ENCODE results near the gene FOXP2. TPM values are rescaled to one million over a fixed set of nuclear protein-coding genes. Genes with fewer than 3 reads are reported as not detected.

Gene FOXP2
- total RNA-seq, 2 donors from 2014 or later, result 15.5 to 16.6 TPM

DNA sequence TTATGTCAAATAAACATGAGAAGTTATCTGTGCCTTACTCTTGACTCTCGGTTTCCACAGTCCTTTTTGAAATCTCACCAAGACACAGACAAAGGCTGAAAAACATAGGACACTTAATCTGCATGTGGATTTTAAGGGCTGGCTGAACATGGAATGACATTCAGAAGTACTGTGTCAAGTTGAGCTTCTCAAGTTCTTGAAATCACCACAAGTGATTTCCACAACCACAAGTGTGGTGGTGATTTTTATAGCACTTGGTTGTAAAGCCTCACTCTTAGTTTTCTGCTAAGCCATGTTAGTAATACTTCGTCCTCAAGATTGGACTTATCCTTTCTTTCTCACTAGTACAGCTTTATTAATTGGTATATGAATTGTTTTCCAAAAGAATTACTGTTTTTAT is 29.6 kb downstream of the FOXP2 start:
- ATAC-seq, result no peak
- H3K9me3 ChIP-seq, result no peaks in the 10 kb centered on the region
- WGBS, 2 donors, result 88 to 100% methylated on average over 2 of the region's 2 CpGs
- no peaks in the 10 kb centered on the region for H3K36me3 ChIP-seq (replicated peaks in 1 of 2; ENCODE audit: insufficient read depth in 1 of 2, low read depth in 2 of 2)
- intact Hi-C loops (cut with DNase I), result no loop called here
- TF ChIP-seq, protein P1, sequence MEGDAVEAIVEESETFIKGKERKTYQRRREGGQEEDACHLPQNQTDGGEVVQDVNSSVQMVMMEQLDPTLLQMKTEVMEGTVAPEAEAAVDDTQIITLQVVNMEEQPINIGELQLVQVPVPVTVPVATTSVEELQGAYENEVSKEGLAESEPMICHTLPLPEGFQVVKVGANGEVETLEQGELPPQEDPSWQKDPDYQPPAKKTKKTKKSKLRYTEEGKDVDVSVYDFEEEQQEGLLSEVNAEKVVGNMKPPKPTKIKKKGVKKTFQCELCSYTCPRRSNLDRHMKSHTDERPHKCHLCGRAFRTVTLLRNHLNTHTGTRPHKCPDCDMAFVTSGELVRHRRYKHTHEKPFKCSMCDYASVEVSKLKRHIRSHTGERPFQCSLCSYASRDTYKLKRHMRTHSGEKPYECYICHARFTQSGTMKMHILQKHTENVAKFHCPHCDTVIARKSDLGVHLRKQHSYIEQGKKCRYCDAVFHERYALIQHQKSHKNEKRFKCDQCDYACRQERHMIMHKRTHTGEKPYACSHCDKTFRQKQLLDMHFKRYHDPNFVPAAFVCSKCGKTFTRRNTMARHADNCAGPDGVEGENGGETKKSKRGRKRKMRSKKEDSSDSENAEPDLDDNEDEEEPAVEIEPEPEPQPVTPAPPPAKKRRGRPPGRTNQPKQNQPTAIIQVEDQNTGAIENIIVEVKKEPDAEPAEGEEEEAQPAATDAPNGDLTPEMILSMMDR (IDR thresholded peaks at IDR 0.05), result no peak
- no peak for TF ChIP-seq POLR2A (IDR thresholded peaks at IDR 0.05)
- no peak overlapping the region for H3K27ac ChIP-seq
- H3K4me3 ChIP-seq, result no peak overlapping the region
- DNase-seq, result no peak
- no peaks in the 10 kb centered on the region for H3K27me3 ChIP-seq
- no peaks in the 10 kb centered on the region for H3K4me1 ChIP-seq

DNA sequence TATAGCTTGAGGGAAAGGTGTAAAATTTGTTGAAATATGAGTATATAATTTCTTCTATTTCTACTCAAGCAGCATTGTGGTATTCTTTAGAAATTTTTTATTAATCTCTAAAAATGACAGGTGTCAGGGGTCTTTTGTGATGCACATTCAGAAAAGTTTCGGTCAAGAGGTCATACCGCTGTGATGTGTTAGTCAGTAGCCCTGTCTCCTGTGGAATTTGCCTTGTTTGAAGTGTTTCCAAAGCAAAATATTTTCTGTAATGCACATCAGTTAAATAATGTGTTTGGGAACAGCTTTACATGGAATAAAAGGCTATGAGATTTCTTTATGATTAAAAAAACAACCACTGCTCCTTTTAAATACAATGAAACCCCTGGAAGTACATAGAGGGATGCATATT is 35.8 kb downstream of the FOXP2 start:
- Histone ChIP-seq H3K36me3 (replicated peaks in 1 of 2; ENCODE audit: insufficient read depth in 1 of 2, low read depth in 2 of 2) (no peaks in the 10 kb centered on the region), H3K4me3 (no peak overlapping the region), H3K27me3 (no peaks in the 10 kb centered on the region), H3K27ac (no peak overlapping the region), H3K4me1 (peaks cover 7% of the 10 kb centered on the region), H3K9me3 (no peaks in the 10 kb centered on the region)
- ATAC-seq, result no peak
- 86 to 98% methylated on average over 2 of the region's 2 CpGs for WGBS, 2 donors
- DNase-seq, result no peak
- intact Hi-C loops (cut with DNase I), result no loop called here
- TF ChIP-seq POLR2A (IDR thresholded peaks at IDR 0.05), result no peak
- TF ChIP-seq, protein P1 (IDR thresholded peaks at IDR 0.05), result no peak

DNA sequence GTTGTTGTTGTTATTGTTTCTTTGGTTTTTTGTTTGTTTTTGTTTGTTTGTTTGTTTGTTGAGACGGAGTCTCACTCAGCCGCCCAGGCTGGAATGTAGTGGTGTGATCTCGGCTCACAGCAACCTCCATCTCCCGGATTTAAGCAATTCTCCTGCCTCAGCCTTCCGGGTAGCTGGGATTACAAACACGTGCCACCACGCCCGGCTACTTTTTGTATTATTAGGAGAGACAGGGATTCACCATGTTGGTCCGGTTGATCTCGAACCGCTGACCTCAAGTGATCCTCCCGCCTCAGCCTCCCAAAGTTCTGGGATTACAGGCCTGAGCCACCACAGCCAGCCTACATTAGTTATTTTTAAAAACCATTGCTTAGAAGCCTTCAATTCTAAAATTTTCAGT is 45.0 kb downstream of the FOXP2 start:
- ATAC-seq, result no peak
- intact Hi-C loops (cut with DNase I), result no loop called here
- TF ChIP-seq, protein P1 (IDR thresholded peaks at IDR 0.05), result no peak
- TF ChIP-seq POLR2A (IDR thresholded peaks at IDR 0.05), result no peak

DNA sequence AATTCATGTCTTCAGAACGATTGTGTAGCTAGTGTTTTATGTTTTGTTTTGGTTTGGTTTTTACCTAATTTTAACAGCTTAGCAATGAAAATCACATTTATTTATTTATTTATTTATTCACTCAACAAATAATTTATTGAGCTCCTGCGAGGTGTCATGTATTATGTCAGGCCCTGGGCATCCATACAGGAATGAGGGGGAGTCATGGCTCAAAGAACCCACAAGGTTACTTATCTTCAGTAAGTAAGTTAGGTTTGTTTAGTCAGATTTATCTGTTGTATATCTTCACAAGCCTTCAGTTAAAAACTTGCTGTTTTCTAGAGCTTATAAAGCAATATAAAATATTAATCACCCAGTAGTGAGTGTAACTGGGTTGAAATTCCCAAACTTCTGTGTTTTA is 45.4 kb downstream of the FOXP2 start:
- H3K4me1 ChIP-seq, result peaks cover 6% of the 10 kb centered on the region
- intact Hi-C loops (cut with DNase I), result no loop called here
- H3K36me3 ChIP-seq (replicated peaks in 1 of 2; ENCODE audit: insufficient read depth in 1 of 2, low read depth in 2 of 2), result no peaks in the 10 kb centered on the region
- no peak for DNase-seq
- no peak overlapping the region for H3K4me3 ChIP-seq
- no peak overlapping the region for H3K27ac ChIP-seq
- TF ChIP-seq, protein P1 (IDR thresholded peaks at IDR 0.05), result no peak
- TF ChIP-seq POLR2A (IDR thresholded peaks at IDR 0.05), result no peak
- no peaks in the 10 kb centered on the region for H3K27me3 ChIP-seq
- ATAC-seq, result no peak
- WGBS, 2 donors, result 69 to 75% methylated on average over 2 of the region's 2 CpGs
- no peaks in the 10 kb centered on the region for H3K9me3 ChIP-seq

More for the DNA sequence above, 45.0 kb downstream of the FOXP2 start:
- Histone ChIP-seq H3K27ac (no peak overlapping the region), H3K36me3 (replicated peaks in 1 of 2; ENCODE audit: insufficient read depth in 1 of 2, low read depth in 2 of 2) (no peaks in the 10 kb centered on the region), H3K9me3 (no peaks in the 10 kb centered on the region), H3K4me1 (peaks cover 6% of the 10 kb centered on the region), H3K4me3 (no peak overlapping the region), H3K27me3 (no peaks in the 10 kb centered on the region)
- WGBS, 2 donors, result 96% methylated on average over 12 of the region's 12 CpGs
- no peak for DNase-seq

DNA sequence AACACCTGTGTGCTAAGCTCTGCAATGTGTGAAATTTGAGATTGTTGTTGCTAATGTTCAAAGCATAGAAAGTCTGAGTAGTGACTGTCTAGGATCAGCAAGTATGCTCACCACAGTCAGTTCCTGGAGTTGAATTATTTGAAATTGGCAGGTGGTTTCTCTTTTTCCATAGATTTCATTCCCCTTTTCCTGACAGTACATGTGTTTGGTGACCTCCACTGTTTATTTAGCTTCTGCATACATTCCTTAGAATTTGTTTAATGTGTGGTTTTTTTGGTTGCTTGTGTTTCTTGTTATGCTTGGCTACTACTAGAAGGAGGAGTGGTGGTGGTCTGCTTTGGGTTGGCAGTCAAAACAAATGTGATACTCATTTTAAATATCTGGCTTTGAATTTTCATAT is 52.3 kb downstream of the FOXP2 start:
- no peaks in the 10 kb centered on the region for H3K36me3 ChIP-seq (replicated peaks in 1 of 2; ENCODE audit: insufficient read depth in 1 of 2, low read depth in 2 of 2)
- no peaks in the 10 kb centered on the region for H3K9me3 ChIP-seq
- intact Hi-C loops (cut with DNase I), result no loop called here
- DNase-seq (no peak), ATAC-seq (no peak)
- TF ChIP-seq, protein P1 (IDR thresholded peaks at IDR 0.05), result no peak
- TF ChIP-seq POLR2A (IDR thresholded peaks at IDR 0.05), result no peak
- no peak overlapping the region for H3K4me3 ChIP-seq
- H3K4me1 ChIP-seq, result no peaks in the 10 kb centered on the region
- H3K27me3 ChIP-seq, result no peaks in the 10 kb centered on the region
- H3K27ac ChIP-seq, result no peak overlapping the region
